Stimulated activated CD8-positive, alpha-beta memory T cell treated with anti-CD3 and anti-CD28 coated beads, Interleukin-12 subunit alpha, Interleukin-12 subunit beta, amount 100 ng/mL, for 4 hours (primary cell): ENCODE data around the gene MCOLN1.
"Not testable (repeated sequence)": the region's sequence is repeated elsewhere in the genome, so short reads cannot be mapped to it uniquely, and the experiment has no call there.

ENCODE experiments used
- DNase-seq: peaks from one replicate; pipeline ENCODE4 v3.0.0-alpha.2; 2020; ENCODE audit warnings: low read depth

Gene MCOLN1

GRCh38 chr19:7544626-7545025, 22.2 kb downstream of the MCOLN1 start:
- no peak for DNase-seq

GRCh38 chr19:7545300-7545699, 22.9 kb downstream of the MCOLN1 start:
- DNase-seq: no peak

GRCh38 chr19:7545904-7546303, 23.5 kb downstream of the MCOLN1 start:
- no peak for DNase-seq

- DNase-seq: no peak
Observed at GRCh38 chr19:7547159-7547558, 24.7 kb downstream of the MCOLN1 start.

- no peak for DNase-seq
Observed at GRCh38 chr19:7549429-7550148, 27.2 kb downstream of the MCOLN1 start.

GRCh38 chr19:7550169-7550770, 27.8 kb downstream of the MCOLN1 start:
- no peak for DNase-seq

GRCh38 chr19:7550987-7551761, 28.8 kb downstream of the MCOLN1 start:
- DNase-seq: no peak

GRCh38 chr19:7552781-7553180, 30.4 kb downstream of the MCOLN1 start:
- DNase-seq: no peak

- DNase-seq: no peak
Observed at GRCh38 chr19:7554565-7554964, 32.1 kb downstream of the MCOLN1 start.

- no peak for DNase-seq
Observed at GRCh38 chr19:7554990-7555864, 32.8 kb downstream of the MCOLN1 start.

GRCh38 chr19:7556696-7557315, 34.4 kb downstream of the MCOLN1 start:
- no peak for DNase-seq

- no peak for DNase-seq
Observed at GRCh38 chr19:7558667-7559066, 36.2 kb downstream of the MCOLN1 start.

GRCh38 chr19:7559102-7559501, 36.7 kb downstream of the MCOLN1 start:
- DNase-seq: no peak

GRCh38 chr19:7560255-7560654, 37.8 kb downstream of the MCOLN1 start:
- DNase-seq: no peak

GRCh38 chr19:7561325-7561724, 38.9 kb downstream of the MCOLN1 start:
- DNase-seq: no peak

GRCh38 chr19:7562646-7563393, 40.4 kb downstream of the MCOLN1 start:
- no peak for DNase-seq

GRCh38 chr19:7564866-7565265, 42.4 kb downstream of the MCOLN1 start:
- no peak for DNase-seq

GRCh38 chr19:7565332-7565731, 42.9 kb downstream of the MCOLN1 start:
- DNase-seq: no peak

GRCh38 chr19:7570761-7571160, 48.3 kb downstream of the MCOLN1 start:
- no peak for DNase-seq

- no peak for DNase-seq
Observed at GRCh38 chr19:7575434-7576040, 53.1 kb downstream of the MCOLN1 start.

- not testable (repeated sequence) for DNase-seq
Observed at GRCh38 chr19:7577422-7577821, 55.0 kb downstream of the MCOLN1 start.
